WTC11 (cell line): ENCODE measurements around the gene TUG1.

Experiments
- FOXP1 ChIP-seq: sonication (generic); formaldehyde crosslinking; IDR thresholded peaks from 2 replicates; pipeline ENCODE4 v1.8.0; 2022; ENCODE audit warnings: missing genetic modification reagents, mild to moderate bottlenecking, moderate library complexity, borderline replicate concordance
- RORB ChIP-seq: fragments of 250-450 bp; sonication (Bioruptor Pico); IDR thresholded peaks from 2 replicates; pipeline ENCODE4 v1.9.0; 2021; ENCODE audit warnings: mild to moderate bottlenecking
- TF ChIP-seq, protein P1 (sequence below): fragments of 200-600 bp; IDR thresholded peaks from 2 replicates; pipeline ENCODE4 v1.8.0; 2022; ENCODE audit warnings: antibody characterized with exemption
- TF ChIP-seq, protein P2 (sequence below): sonication (generic); formaldehyde crosslinking; IDR thresholded peaks from 2 replicates; pipeline ENCODE4 v1.8.0; 2022; ENCODE audit warnings: mild to moderate bottlenecking, missing genetic modification reagents
- TF ChIP-seq, protein P3 (sequence below): sonication (generic); formaldehyde crosslinking; IDR thresholded peaks from 2 replicates; pipeline ENCODE4 v1.8.1; 2023; ENCODE audit warnings: mild to moderate bottlenecking, missing genetic modification reagents, borderline replicate concordance
- TF ChIP-seq, protein P4 (sequence below): fragments of 250-450 bp; sonication (Bioruptor Pico); IDR thresholded peaks from 2 replicates; pipeline ENCODE4 v2.1.2; 2022; ENCODE audit warnings: mild to moderate bottlenecking, moderate library complexity

DNA sequence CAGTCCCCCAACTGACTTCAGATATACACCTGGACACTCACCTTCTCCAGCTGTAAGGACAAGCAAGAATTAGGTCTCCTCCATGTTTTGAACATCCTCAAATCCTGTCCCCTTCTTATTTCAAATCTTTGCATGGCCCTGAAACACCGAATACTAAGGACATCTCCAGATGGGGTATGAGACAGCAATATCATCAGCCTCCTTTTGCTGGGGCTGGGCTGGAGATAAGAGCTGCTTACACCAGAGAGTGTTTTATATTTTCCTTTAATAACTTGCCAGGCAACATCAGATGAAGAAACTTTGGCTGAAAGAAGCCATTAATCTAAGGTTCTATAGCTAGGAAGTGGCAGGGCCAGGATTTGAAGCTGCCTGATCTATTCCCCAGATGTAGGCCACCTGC is 21.6 kb downstream of the TUG1 start:
- TF ChIP-seq, protein P1, sequence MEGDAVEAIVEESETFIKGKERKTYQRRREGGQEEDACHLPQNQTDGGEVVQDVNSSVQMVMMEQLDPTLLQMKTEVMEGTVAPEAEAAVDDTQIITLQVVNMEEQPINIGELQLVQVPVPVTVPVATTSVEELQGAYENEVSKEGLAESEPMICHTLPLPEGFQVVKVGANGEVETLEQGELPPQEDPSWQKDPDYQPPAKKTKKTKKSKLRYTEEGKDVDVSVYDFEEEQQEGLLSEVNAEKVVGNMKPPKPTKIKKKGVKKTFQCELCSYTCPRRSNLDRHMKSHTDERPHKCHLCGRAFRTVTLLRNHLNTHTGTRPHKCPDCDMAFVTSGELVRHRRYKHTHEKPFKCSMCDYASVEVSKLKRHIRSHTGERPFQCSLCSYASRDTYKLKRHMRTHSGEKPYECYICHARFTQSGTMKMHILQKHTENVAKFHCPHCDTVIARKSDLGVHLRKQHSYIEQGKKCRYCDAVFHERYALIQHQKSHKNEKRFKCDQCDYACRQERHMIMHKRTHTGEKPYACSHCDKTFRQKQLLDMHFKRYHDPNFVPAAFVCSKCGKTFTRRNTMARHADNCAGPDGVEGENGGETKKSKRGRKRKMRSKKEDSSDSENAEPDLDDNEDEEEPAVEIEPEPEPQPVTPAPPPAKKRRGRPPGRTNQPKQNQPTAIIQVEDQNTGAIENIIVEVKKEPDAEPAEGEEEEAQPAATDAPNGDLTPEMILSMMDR: no peak
- TF ChIP-seq, protein P2, sequence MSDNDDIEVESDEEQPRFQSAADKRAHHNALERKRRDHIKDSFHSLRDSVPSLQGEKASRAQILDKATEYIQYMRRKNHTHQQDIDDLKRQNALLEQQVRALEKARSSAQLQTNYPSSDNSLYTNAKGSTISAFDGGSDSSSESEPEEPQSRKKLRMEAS (CRISPR knock-in tag): no peak
- TF ChIP-seq, protein P3, sequence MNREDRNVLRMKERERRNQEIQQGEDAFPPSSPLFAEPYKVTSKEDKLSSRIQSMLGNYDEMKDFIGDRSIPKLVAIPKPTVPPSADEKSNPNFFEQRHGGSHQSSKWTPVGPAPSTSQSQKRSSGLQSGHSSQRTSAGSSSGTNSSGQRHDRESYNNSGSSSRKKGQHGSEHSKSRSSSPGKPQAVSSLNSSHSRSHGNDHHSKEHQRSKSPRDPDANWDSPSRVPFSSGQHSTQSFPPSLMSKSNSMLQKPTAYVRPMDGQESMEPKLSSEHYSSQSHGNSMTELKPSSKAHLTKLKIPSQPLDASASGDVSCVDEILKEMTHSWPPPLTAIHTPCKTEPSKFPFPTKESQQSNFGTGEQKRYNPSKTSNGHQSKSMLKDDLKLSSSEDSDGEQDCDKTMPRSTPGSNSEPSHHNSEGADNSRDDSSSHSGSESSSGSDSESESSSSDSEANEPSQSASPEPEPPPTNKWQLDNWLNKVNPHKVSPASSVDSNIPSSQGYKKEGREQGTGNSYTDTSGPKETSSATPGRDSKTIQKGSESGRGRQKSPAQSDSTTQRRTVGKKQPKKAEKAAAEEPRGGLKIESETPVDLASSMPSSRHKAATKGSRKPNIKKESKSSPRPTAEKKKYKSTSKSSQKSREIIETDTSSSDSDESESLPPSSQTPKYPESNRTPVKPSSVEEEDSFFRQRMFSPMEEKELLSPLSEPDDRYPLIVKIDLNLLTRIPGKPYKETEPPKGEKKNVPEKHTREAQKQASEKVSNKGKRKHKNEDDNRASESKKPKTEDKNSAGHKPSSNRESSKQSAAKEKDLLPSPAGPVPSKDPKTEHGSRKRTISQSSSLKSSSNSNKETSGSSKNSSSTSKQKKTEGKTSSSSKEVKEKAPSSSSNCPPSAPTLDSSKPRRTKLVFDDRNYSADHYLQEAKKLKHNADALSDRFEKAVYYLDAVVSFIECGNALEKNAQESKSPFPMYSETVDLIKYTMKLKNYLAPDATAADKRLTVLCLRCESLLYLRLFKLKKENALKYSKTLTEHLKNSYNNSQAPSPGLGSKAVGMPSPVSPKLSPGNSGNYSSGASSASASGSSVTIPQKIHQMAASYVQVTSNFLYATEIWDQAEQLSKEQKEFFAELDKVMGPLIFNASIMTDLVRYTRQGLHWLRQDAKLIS (CRISPR knock-in tag): no peak
- TF ChIP-seq RORB: no peak
- TF ChIP-seq, protein P4, sequence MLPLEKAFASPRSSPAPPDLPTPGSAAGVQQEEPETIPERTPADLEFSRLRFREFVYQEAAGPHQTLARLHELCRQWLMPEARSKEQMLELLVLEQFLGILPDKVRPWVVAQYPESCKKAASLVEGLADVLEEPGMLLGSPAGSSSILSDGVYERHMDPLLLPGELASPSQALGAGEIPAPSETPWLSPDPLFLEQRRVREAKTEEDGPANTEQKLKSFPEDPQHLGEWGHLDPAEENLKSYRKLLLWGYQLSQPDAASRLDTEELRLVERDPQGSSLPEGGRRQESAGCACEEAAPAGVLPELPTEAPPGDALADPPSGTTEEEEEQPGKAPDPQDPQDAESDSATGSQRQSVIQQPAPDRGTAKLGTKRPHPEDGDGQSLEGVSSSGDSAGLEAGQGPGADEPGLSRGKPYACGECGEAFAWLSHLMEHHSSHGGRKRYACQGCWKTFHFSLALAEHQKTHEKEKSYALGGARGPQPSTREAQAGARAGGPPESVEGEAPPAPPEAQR (CRISPR knock-in tag): no peak
- no peak for TF ChIP-seq FOXP1 (CRISPR knock-in tag)
